HepG2 (cell line): ENCODE results near the gene KIAA0319L.

Experiments used
- AFF4 ChIP-seq: sonication (generic); formaldehyde crosslinking; IDR thresholded peaks from 2 replicates; pipeline ENCODE4 v1.4.0; 2020; ENCODE audit warnings: missing genetic modification reagents
- MAX ChIP-seq: IDR thresholded peaks from 2 replicates; pipeline ENCODE4 v1.6.1; 2012; ENCODE audit warnings: inconsistent platforms
- NBN ChIP-seq: fragments of 450-650 bp; conservative IDR thresholded peaks from 2 replicates; pipeline ENCODE4 v1.6.1; 2017
- PHF21A ChIP-seq: sonication (generic); formaldehyde crosslinking; IDR thresholded peaks from 2 replicates; pipeline ENCODE4 v1.5.0; 2020; ENCODE audit warnings: mild to moderate bottlenecking, missing genetic modification reagents
- POLR2A ChIP-seq, 2 experiments: IDR thresholded peaks; 2 replicates each; pipeline ENCODE4 v1.6.1; 2011; ENCODE audit warnings: low read depth in 2 of 2, low read length in 2 of 2, mild to moderate bottlenecking in 1 of 2, moderate library complexity in 1 of 2; ENCODE audit not compliant: insufficient read depth in 1 of 2
- POLR2AphosphoS5 ChIP-seq: IDR thresholded peaks from 2 replicates; pipeline ENCODE4 v1.6.1; 2012; ENCODE audit warnings: low read depth, low read length
- RAD21 ChIP-seq: fragments of 450-650 bp; formaldehyde crosslinking; IDR thresholded peaks from 2 replicates; pipeline ENCODE4 v1.5.0; 2020; ENCODE audit warnings: mild to moderate bottlenecking
- ZNF546 ChIP-seq: sonication (generic); formaldehyde crosslinking; conservative IDR thresholded peaks from 2 replicates; pipeline ENCODE4 v1.8.1; 2023; ENCODE audit warnings: mild to moderate bottlenecking, missing genetic modification reagents
- ZNF652 ChIP-seq: IDR thresholded peaks from 2 replicates; pipeline ENCODE4 v1.6.1; 2016; ENCODE audit warnings: low read depth, borderline replicate concordance
- ZZZ3 ChIP-seq: sonication (generic); formaldehyde crosslinking; IDR thresholded peaks from 2 replicates; pipeline ENCODE4 v1.4.0; 2020; ENCODE audit warnings: missing genetic modification reagents, mild to moderate bottlenecking, borderline replicate concordance

GRCh38 chr1:35488336-35488735, 68.9 kb downstream of the KIAA0319L start:
- TF ChIP-seq RAD21 (CRISPR knock-in tag): no peak
- TF ChIP-seq MAX: no peak
- no peak for TF ChIP-seq AFF4 (CRISPR knock-in tag)
- no peak for TF ChIP-seq ZZZ3
- no peak for TF ChIP-seq POLR2A (IDR thresholded peaks at IDR 0.05; ENCODE audit: insufficient read depth in 1 of 2, low read depth in 2 of 2, low read length in 2 of 2)
- TF ChIP-seq ZNF652: no peak
- no peak for TF ChIP-seq POLR2AphosphoS5
- no peak for TF ChIP-seq PHF21A
- TF ChIP-seq ZNF546: no peak
- TF ChIP-seq NBN: no peak
